Measurements from ENCODE around the gene MSANTD1. TPM values are rescaled to one million over a fixed set of nuclear protein-coding genes. Genes with fewer than 3 reads are reported as not detected.

The MSANTD1 gene
- total and polyA plus RNA-seq, 4 donors = 0.05 to 1.2 (median 0.23) TPM; not detected in 1

DNA sequence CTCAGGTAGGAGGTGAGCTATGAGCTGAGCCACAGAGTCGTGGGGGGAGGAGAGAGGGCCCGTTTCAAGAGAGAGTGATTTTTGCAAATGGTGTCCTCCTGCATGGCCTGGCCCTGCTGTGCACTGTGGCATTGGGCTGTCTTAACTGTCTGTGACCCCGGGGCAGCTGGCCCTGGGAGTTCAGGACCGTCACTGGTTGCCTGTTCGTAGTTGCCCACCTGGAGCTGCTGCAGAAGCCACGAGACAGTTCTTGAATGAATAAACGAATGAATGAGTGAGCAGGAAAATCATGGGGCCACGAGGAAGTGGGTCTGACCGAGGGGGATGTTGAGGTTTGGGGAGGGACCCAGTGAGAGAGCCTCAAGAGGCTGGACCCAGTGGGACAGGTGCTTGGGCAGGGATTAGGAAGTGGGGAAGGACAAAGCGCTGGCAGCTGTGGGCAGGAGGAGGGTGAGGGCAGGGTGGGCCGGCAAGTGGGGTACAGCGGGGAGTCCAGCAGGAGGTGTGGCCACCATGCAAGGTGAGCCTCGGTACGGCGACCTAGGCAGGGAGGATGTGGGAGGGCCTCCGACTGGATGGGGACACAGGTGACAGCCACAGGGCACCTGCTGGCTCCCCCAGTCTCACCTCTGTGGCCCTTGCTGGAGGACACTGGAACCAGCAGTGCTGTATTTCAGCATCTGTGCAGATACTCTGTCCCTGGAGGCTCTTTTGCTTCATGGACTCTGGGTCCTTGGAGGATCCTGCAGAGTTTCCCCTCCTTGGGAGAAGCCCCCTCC lies 54.0 kb downstream of the MSANTD1 start:
- TF ChIP-seq FOXA1 (IDR thresholded peaks at IDR 0.05) = no peak
- TF ChIP-seq, protein P1, sequence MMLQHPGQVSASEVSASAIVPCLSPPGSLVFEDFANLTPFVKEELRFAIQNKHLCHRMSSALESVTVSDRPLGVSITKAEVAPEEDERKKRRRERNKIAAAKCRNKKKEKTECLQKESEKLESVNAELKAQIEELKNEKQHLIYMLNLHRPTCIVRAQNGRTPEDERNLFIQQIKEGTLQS (IDR thresholded peaks at IDR 0.05) = no peak
- no peak for TF ChIP-seq SP1 (IDR thresholded peaks at IDR 0.05)
- no peak for TF ChIP-seq RAD21 (IDR thresholded peaks at IDR 0.05)
- TF ChIP-seq CTCF (IDR thresholded peaks at IDR 0.05; ENCODE audit: low read depth, low read length, missing input control) = no peak
- TF ChIP-seq ZBTB33 (IDR thresholded peaks at IDR 0.05) = no peak
- TF ChIP-seq HNF4A (conservative IDR thresholded peaks at IDR 0.05) = no peak
- no peak for TF ChIP-seq HNF4G (IDR thresholded peaks at IDR 0.05)
- no peak for TF ChIP-seq EGR1 (IDR thresholded peaks at IDR 0.05; ENCODE audit: low read depth in 2 of 2)
- TF ChIP-seq TAF1 (conservative IDR thresholded peaks at IDR 0.05) = no peak
- TF ChIP-seq REST (IDR thresholded peaks at IDR 0.05) = no peak
- TF ChIP-seq MAX (IDR thresholded peaks at IDR 0.05) = no peak
- TF ChIP-seq YY1 (IDR thresholded peaks at IDR 0.05) = no peak
- TF ChIP-seq NR2F2 (IDR thresholded peaks at IDR 0.05) = no peak
- TF ChIP-seq JUND (IDR thresholded peaks at IDR 0.05) = no peak
- TF ChIP-seq RXRA (IDR thresholded peaks at IDR 0.05) = no peak
- TF ChIP-seq FOXA2 (IDR thresholded peaks at IDR 0.05) = no peak
- no peak for TF ChIP-seq GABPA (IDR thresholded peaks at IDR 0.05 in 1 of 2, conservative IDR thresholded peaks at IDR 0.05 in 1 of 2)
- no peaks in the 10 kb centered on the region for H3K27me3 ChIP-seq (ENCODE audit: control insufficient read depth in 4 of 4, insufficient read depth in 4 of 4, low read length in 3 of 4)
- no peak overlapping the region for H3K27ac ChIP-seq (ENCODE audit: low read depth in 1 of 2, low read length in 2 of 2)
- H3K9me3 ChIP-seq (ENCODE audit: control insufficient read depth in 4 of 4, low read length in 3 of 4) = no peaks in the 10 kb centered on the region
- H3K4me3 ChIP-seq (ENCODE audit: low read depth in 1 of 3, low read length in 3 of 3) = no peak overlapping the region
- peaks cover 0 to 5% (median 2%) of the 10 kb centered on the region in 4 donors for H3K4me1 ChIP-seq (ENCODE audit: control insufficient read depth in 4 of 4, insufficient read depth in 4 of 4, low read length in 3 of 4)
- DNase-seq (ENCODE audit: low spot score) = no peak
- no peaks in the 10 kb centered on the region for H3K36me3 ChIP-seq (ENCODE audit: control insufficient read depth in 4 of 4, insufficient read depth in 3 of 4, low read depth in 1 of 4, low read length in 3 of 4)
- no peak overlapping the region for H3K9ac ChIP-seq (ENCODE audit: low read depth in 1 of 2, low read length in 2 of 2)
- 83% methylated on average over 16 of the region's 16 CpGs for WGBS
